PC-3 (cell line): ENCODE results near the gene NR2F2. TPM values are rescaled to one million over a fixed set of nuclear protein-coding genes. Genes with fewer than 3 reads are reported as not detected.

Source experiments
- ATAC-seq: fragments of 200-7000 bp; cut with Tn5 transposase; 2 replicates; pipeline ENCODE4 v1.9.1; 2020; ENCODE audit warnings: mild to moderate bottlenecking, moderate library complexity
- BruUV-seq: library from RNA; stranded (reverse); fragments of 400-500 nt; replicated peaks from 2 replicates; lab custom pipeline; 2021; lab: Mats Ljungman, UMichigan
- CTCF ChIA-PET: fragments of 300-600 bp; sonication (Branson Sonifier 250); formaldehyde crosslinking; loops from one replicate; lab custom pipeline; 2022; ENCODE audit warnings: antibody characterized with exemption; lab: Charles Lee
- POLR2A ChIA-PET: fragments of 300-600 bp; sonication (Branson Sonifier 250); formaldehyde crosslinking; loops from one replicate; lab custom pipeline; 2022; ENCODE audit warnings: antibody characterized with exemption; ENCODE audit not compliant: unreplicated experiment; lab: Charles Lee
- DNase-seq: peaks from one replicate; pipeline ENCODE4 v3.0.0-alpha.2; 2015
- H2AFZ ChIP-seq: fragments of 300-600 bp; sonication (generic); 2 replicates; pipeline ENCODE4 v1.6.0; 2016; ENCODE audit warnings: antibody characterized with exemption, low read length
- H3F3A ChIP-seq: fragments of 300-600 bp; sonication (generic); one replicate; pipeline ENCODE4 v1.6.0; 2017; ENCODE audit warnings: antibody characterized with exemption, low read length, control low read depth, mild to moderate bottlenecking; ENCODE audit not compliant: unreplicated experiment
- H3K27ac ChIP-seq: fragments of 300-600 bp; sonication (generic); 2 replicates; pipeline ENCODE4 v1.5.1; 2016; ENCODE audit warnings: mild to moderate bottlenecking, low read length
- H3K27me3 ChIP-seq: fragments of 300-600 bp; sonication (generic); 2 replicates; pipeline ENCODE4 v1.6.1; 2016; ENCODE audit warnings: low read length, mixed read lengths
- H3K36me3 ChIP-seq: fragments of 300-600 bp; sonication (generic); 2 replicates; pipeline ENCODE4 v1.6.1; 2016; ENCODE audit warnings: low read depth, mixed run types, low read length, mixed read lengths
- H3K4me1 ChIP-seq: fragments of 300-600 bp; sonication (generic); 2 replicates; pipeline ENCODE4 v1.5.1; 2016; ENCODE audit warnings: low read length; ENCODE audit not compliant: insufficient read depth
- H3K4me2 ChIP-seq: fragments of 300-600 bp; sonication (generic); 2 replicates; pipeline ENCODE4 v1.6.0; 2016; ENCODE audit warnings: low read length
- H3K4me3 ChIP-seq: fragments of 300-600 bp; sonication (generic); 2 replicates; pipeline ENCODE4 v1.5.1; 2016; ENCODE audit warnings: mild to moderate bottlenecking, low read length, mixed read lengths
- H3K79me2 ChIP-seq: fragments of 300-600 bp; sonication (generic); 2 replicates; pipeline ENCODE4 v1.6.1; 2017; ENCODE audit warnings: low read length, mixed read lengths
- H3K9ac ChIP-seq: fragments of 300-600 bp; sonication (generic); 2 replicates; pipeline ENCODE4 v1.6.0; 2016; ENCODE audit warnings: mild to moderate bottlenecking, low read length
- H3K9me2 ChIP-seq: fragments of 300-600 bp; sonication (generic); replicated peaks from 2 replicates; pipeline ENCODE4 v1.6.1; 2016; ENCODE audit warnings: mixed run types, low read length, mixed read lengths
- H3K9me3 ChIP-seq: fragments of 300-600 bp; sonication (generic); 2 replicates; pipeline ENCODE4 v1.6.1; 2016; ENCODE audit warnings: low read length, mixed read lengths
- H4K20me1 ChIP-seq: fragments of 300-600 bp; sonication (generic); 2 replicates; pipeline ENCODE4 v1.6.1; 2016; ENCODE audit warnings: low read length, mixed read lengths
- CTCF ChIP-seq: fragments of 300-600 bp; sonication (generic); conservative IDR thresholded peaks from 2 replicates; pipeline ENCODE4 v1.5.1; 2017; ENCODE audit warnings: antibody characterized with exemption, low read depth, mild to moderate bottlenecking, low read length
- EZH2 ChIP-seq: fragments of 300-600 bp; sonication (generic); IDR thresholded peaks from one replicate; pipeline ENCODE4 v1.6.1; 2017; ENCODE audit warnings: antibody characterized with exemption, mild to moderate bottlenecking, low read length; ENCODE audit not compliant: unreplicated experiment
- EZH2phosphoT487 ChIP-seq: fragments of 300-600 bp; sonication (generic); IDR thresholded peaks from 2 replicates; pipeline ENCODE4 v1.6.1; 2018; ENCODE audit warnings: mild to moderate bottlenecking, antibody characterized with exemption, low read length, borderline replicate concordance
- intact Hi-C: fragments of 100-400 bp; cut with micrococcal nuclease; formaldehyde crosslinking; loops from 2 replicates; pipeline ENCODE4 v1.9.0; 2023
- total RNA-seq: library from RNA; depleted of rRNA; stranded (reverse); fragments of >200 nt; gene quantifications from 2 replicates; pipeline ENCODE4 v1.2.3, GENCODE V29; 2014

Gene NR2F2
- total RNA-seq, 1 experiment from 2014 or later, result 19.6 TPM

- Histone ChIP-seq H3K4me1 (no peaks in the 10 kb centered on the region), H3K27me3 (no peaks in the 10 kb centered on the region), H3F3A (no peaks in the 10 kb centered on the region), H3K9me3 (no peaks in the 10 kb centered on the region), H2AFZ (no peak overlapping the region), H3K9me2 (no peaks in the 10 kb centered on the region), H3K79me2 (no peaks in the 10 kb centered on the region), H3K36me3 (no peaks in the 10 kb centered on the region), H3K4me3 (no peak overlapping the region), H3K4me2 (no peak overlapping the region), H3K9ac (no peak overlapping the region), H3K27ac (no peak overlapping the region), H4K20me1 (no peaks in the 10 kb centered on the region)
- POLR2A ChIA-PET, result no interaction called here
- no peak for TF ChIP-seq EZH2
- TF ChIP-seq EZH2phosphoT487, result no peak
- no peak for TF ChIP-seq CTCF
- ATAC-seq (no peak), DNase-seq (no peak)
- BruUV-seq, result no TSS peak
- CTCF ChIA-PET, result no interaction called here
- intact Hi-C loops, result no loop called here
Measured at GRCh38 chr15:96369351-96369750, 38.9 kb downstream of the NR2F2 start.

GRCh38 chr15:96369825-96370621 lies 39.5 kb downstream of the NR2F2 start:
- Histone ChIP-seq H2AFZ (no peak overlapping the region), H3K9me2 (no peaks in the 10 kb centered on the region), H3K4me1 (no peaks in the 10 kb centered on the region), H3K4me3 (no peak overlapping the region), H3K27ac (no peak overlapping the region), H3F3A (no peaks in the 10 kb centered on the region), H3K9me3 (no peaks in the 10 kb centered on the region), H3K27me3 (no peaks in the 10 kb centered on the region), H3K9ac (no peak overlapping the region), H4K20me1 (no peaks in the 10 kb centered on the region), H3K36me3 (no peaks in the 10 kb centered on the region), H3K4me2 (no peak overlapping the region), H3K79me2 (no peaks in the 10 kb centered on the region)
- ATAC-seq (no peak), DNase-seq (no peak)
- POLR2A ChIA-PET, result no interaction called here
- no peak for TF ChIP-seq EZH2
- no peak for TF ChIP-seq EZH2phosphoT487
- TF ChIP-seq CTCF, result no peak
- CTCF ChIA-PET, result no interaction called here
- intact Hi-C loops, result no loop called here
- no TSS peak for BruUV-seq

- Histone ChIP-seq H3K79me2 (no peaks in the 10 kb centered on the region), H4K20me1 (no peaks in the 10 kb centered on the region), H3K9me3 (no peaks in the 10 kb centered on the region), H2AFZ (no peak overlapping the region), H3K27ac (no peak overlapping the region), H3K27me3 (no peaks in the 10 kb centered on the region), H3K9ac (no peak overlapping the region), H3K36me3 (no peaks in the 10 kb centered on the region), H3F3A (no peaks in the 10 kb centered on the region), H3K4me1 (no peaks in the 10 kb centered on the region), H3K4me2 (no peak overlapping the region), H3K4me3 (no peak overlapping the region), H3K9me2 (no peaks in the 10 kb centered on the region)
- DNase-seq, result no peak
- intact Hi-C loops, result no loop called here
- BruUV-seq, result no TSS peak
- ATAC-seq, result no peak
- TF ChIP-seq EZH2 (no peak), CTCF (no peak), EZH2phosphoT487 (no peak)
- ChIA-PET POLR2A (no interaction called here), CTCF (no interaction called here)
Measured at GRCh38 chr15:96372554-96372953, 42.1 kb downstream of the NR2F2 start.
